Measurements from ENCODE around the gene P2RY2.
A peak's percentile ranks its signal among the peaks of the same experiment; 100 is the strongest.
"Not testable (repeated sequence)": the region's sequence is repeated elsewhere in the genome, so short reads cannot be mapped to it uniquely, and the experiment has no call there.

The P2RY2 gene

DNA sequence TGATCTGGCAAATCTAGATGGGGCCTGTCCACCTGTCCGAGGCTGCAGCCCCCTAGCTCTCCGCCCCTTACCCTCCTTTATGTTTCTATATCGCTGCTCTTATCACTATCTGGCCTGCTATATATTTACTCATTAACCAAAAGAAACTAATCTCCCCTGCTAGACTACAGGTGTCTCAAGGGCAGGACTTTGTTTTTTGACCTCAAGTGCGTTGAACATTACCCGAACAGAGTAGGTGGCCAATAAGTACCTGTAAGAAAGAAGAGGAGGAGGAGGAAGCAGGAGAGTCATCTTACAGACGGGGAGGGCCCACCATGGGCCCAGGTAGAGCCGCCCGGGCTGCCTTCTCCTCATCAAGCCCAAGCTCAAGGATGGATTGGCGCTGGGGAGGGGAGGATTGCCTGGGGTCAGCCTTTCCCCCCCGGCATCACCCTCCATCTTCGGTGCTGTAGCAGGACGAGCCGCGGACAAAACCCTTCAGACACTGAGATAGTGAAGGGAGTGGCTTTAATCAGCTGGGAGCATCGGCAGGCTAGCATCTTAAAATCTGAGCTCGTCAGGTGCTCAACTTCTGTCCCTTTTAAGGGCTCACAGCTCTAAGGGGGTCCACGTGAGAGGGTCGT is 52.9 kb downstream of the P2RY2 start:
- no peak for TF ChIP-seq ARNTL (CRISPR knock-in tag; IDR thresholded peaks at IDR 0.05; ENCODE audit: borderline replicate concordance, low read depth)
- no peak for TF ChIP-seq ZNF565 (CRISPR knock-in tag; conservative IDR thresholded peaks at IDR 0.05; ENCODE audit: low read depth)
- TF ChIP-seq CSDC2 (CRISPR knock-in tag; IDR thresholded peaks at IDR 0.05) = no peak
- no peak for TF ChIP-seq ESRRG (CRISPR knock-in tag; IDR thresholded peaks at IDR 0.05)
- no peak for TF ChIP-seq ZC3H10 (CRISPR knock-in tag; IDR thresholded peaks at IDR 0.05)
- TF ChIP-seq PPARA (CRISPR knock-in tag; IDR thresholded peaks at IDR 0.05; ENCODE audit: borderline replicate concordance) = no peak
- TF ChIP-seq, protein P1, sequence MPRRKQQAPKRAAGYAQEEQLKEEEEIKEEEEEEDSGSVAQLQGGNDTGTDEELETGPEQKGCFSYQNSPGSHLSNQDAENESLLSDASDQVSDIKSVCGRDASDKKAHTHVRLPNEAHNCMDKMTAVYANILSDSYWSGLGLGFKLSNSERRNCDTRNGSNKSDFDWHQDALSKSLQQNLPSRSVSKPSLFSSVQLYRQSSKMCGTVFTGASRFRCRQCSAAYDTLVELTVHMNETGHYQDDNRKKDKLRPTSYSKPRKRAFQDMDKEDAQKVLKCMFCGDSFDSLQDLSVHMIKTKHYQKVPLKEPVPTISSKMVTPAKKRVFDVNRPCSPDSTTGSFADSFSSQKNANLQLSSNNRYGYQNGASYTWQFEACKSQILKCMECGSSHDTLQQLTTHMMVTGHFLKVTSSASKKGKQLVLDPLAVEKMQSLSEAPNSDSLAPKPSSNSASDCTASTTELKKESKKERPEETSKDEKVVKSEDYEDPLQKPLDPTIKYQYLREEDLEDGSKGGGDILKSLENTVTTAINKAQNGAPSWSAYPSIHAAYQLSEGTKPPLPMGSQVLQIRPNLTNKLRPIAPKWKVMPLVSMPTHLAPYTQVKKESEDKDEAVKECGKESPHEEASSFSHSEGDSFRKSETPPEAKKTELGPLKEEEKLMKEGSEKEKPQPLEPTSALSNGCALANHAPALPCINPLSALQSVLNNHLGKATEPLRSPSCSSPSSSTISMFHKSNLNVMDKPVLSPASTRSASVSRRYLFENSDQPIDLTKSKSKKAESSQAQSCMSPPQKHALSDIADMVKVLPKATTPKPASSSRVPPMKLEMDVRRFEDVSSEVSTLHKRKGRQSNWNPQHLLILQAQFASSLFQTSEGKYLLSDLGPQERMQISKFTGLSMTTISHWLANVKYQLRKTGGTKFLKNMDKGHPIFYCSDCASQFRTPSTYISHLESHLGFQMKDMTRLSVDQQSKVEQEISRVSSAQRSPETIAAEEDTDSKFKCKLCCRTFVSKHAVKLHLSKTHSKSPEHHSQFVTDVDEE (CRISPR knock-in tag; IDR thresholded peaks at IDR 0.05) = no peak
- TF ChIP-seq OSR1 (CRISPR knock-in tag; IDR thresholded peaks at IDR 0.05) = no peak
- TF ChIP-seq, protein P2, sequence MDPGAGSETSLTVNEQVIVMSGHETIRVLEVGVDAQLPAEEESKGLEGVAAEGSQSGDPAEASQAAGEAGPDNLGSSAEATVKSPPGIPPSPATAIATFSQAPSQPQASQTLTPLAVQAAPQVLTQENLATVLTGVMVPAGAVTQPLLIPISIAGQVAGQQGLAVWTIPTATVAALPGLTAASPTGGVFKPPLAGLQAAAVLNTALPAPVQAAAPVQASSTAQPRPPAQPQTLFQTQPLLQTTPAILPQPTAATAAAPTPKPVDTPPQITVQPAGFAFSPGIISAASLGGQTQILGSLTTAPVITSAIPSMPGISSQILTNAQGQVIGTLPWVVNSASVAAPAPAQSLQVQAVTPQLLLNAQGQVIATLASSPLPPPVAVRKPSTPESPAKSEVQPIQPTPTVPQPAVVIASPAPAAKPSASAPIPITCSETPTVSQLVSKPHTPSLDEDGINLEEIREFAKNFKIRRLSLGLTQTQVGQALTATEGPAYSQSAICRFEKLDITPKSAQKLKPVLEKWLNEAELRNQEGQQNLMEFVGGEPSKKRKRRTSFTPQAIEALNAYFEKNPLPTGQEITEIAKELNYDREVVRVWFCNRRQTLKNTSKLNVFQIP (CRISPR knock-in tag; IDR thresholded peaks at IDR 0.05; ENCODE audit: borderline replicate concordance, low read depth) = no peak
- TF ChIP-seq PATZ1 (CRISPR knock-in tag; IDR thresholded peaks at IDR 0.05; ENCODE audit: borderline replicate concordance) = no peak
- no peak for TF ChIP-seq SNAI2 (CRISPR knock-in tag; IDR thresholded peaks at IDR 0.05)
- TF ChIP-seq ZFP30 (CRISPR knock-in tag; IDR thresholded peaks at IDR 0.05) = no peak
- no peak for TF ChIP-seq TOX (CRISPR knock-in tag; IDR thresholded peaks at IDR 0.05; ENCODE audit: borderline replicate concordance)
- no peak for TF ChIP-seq TCF4 (CRISPR knock-in tag; IDR thresholded peaks at IDR 0.05; ENCODE audit: borderline replicate concordance)
- ATAC-seq = no peak

GRCh38 chr11:73271478-73271865 is 53.4 kb downstream of the P2RY2 start:
- ATAC-seq = not testable (repeated sequence)

GRCh38 chr11:73271936-73272679 is 54.0 kb downstream of the P2RY2 start, which contains the start of gene P2RY6:
P2RY6 (plus strand) TSS chr11:73272338; CDS start chr11:73296519, 24,181 bp downstream.
- ATAC-seq = peak; percentile 63
- TF ChIP-seq OSR1 (CRISPR knock-in tag; IDR thresholded peaks at IDR 0.05) (no peak), ZFP3 (CRISPR knock-in tag; IDR thresholded peaks at IDR 0.05) (no peak), CREB5 (CRISPR knock-in tag; IDR thresholded peaks at IDR 0.05; ENCODE audit: low read depth) (no peak), ARNTL (CRISPR knock-in tag; IDR thresholded peaks at IDR 0.05; ENCODE audit: borderline replicate concordance, low read depth) (no peak), ZNF8 (CRISPR knock-in tag; IDR thresholded peaks at IDR 0.05) (peak; percentile 59; the same call in 1 of the 2 replicates), ZC3H10 (CRISPR knock-in tag; IDR thresholded peaks at IDR 0.05) (no peak), ZNF565 (CRISPR knock-in tag; conservative IDR thresholded peaks at IDR 0.05; ENCODE audit: low read depth) (0 out of 2 replicates have a peak, but pooled peaks have one; percentile 44), BACH2 (CRISPR knock-in tag; IDR thresholded peaks at IDR 0.05; ENCODE audit: borderline replicate concordance) (peak; percentile 87; the same call in 1 of the 2 replicates), RARB (CRISPR knock-in tag; IDR thresholded peaks at IDR 0.05) (no peak), ZNF70 (CRISPR knock-in tag; IDR thresholded peaks at IDR 0.05) (no peak), TCF4 (CRISPR knock-in tag; IDR thresholded peaks at IDR 0.05; ENCODE audit: borderline replicate concordance) (peak; percentile 35; the same call in 1 of the 2 replicates), GLIS3 (CRISPR knock-in tag; IDR thresholded peaks at IDR 0.05) (no peak), CSDC2 (CRISPR knock-in tag; IDR thresholded peaks at IDR 0.05) (0 out of 2 replicates have a peak, but pooled peaks have one; percentile 29), PATZ1 (CRISPR knock-in tag; IDR thresholded peaks at IDR 0.05; ENCODE audit: borderline replicate concordance) (no peak)
- TF ChIP-seq, protein P1 (CRISPR knock-in tag; IDR thresholded peaks at IDR 0.05) = peak; percentile 57; the same call in 1 of the 2 replicates
- TF ChIP-seq, protein P3, sequence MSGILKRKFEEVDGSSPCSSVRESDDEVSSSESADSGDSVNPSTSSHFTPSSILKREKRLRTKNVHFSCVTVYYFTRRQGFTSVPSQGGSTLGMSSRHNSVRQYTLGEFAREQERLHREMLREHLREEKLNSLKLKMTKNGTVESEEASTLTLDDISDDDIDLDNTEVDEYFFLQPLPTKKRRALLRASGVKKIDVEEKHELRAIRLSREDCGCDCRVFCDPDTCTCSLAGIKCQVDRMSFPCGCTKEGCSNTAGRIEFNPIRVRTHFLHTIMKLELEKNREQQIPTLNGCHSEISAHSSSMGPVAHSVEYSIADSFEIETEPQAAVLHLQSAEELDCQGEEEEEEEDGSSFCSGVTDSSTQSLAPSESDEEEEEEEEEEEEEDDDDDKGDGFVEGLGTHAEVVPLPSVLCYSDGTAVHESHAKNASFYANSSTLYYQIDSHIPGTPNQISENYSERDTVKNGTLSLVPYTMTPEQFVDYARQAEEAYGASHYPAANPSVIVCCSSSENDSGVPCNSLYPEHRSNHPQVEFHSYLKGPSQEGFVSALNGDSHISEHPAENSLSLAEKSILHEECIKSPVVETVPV (CRISPR knock-in tag; IDR thresholded peaks at IDR 0.05) = no peak
